ENCODE data around the gene CFAP298.
A peak's percentile ranks its signal among the peaks of the same experiment; 100 is the strongest.
"Not testable (repeated sequence)": the region's sequence is repeated elsewhere in the genome, so short reads cannot be mapped to it uniquely, and the experiment has no call there.

CFAP298 gene, protein sequence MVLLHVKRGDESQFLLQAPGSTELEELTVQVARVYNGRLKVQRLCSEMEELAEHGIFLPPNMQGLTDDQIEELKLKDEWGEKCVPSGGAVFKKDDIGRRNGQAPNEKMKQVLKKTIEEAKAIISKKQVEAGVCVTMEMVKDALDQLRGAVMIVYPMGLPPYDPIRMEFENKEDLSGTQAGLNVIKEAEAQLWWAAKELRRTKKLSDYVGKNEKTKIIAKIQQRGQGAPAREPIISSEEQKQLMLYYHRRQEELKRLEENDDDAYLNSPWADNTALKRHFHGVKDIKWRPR

GRCh38 chr21:32612075-32612998 is at the start of gene CFAP298:
TSS of gene CFAP298 (minus strand) at chr21:32612377. CDS start at chr21:32612243, 134 bp downstream.
- peak; percentile 94 for DNase-seq (ENCODE audit: low spot score)

DNA sequence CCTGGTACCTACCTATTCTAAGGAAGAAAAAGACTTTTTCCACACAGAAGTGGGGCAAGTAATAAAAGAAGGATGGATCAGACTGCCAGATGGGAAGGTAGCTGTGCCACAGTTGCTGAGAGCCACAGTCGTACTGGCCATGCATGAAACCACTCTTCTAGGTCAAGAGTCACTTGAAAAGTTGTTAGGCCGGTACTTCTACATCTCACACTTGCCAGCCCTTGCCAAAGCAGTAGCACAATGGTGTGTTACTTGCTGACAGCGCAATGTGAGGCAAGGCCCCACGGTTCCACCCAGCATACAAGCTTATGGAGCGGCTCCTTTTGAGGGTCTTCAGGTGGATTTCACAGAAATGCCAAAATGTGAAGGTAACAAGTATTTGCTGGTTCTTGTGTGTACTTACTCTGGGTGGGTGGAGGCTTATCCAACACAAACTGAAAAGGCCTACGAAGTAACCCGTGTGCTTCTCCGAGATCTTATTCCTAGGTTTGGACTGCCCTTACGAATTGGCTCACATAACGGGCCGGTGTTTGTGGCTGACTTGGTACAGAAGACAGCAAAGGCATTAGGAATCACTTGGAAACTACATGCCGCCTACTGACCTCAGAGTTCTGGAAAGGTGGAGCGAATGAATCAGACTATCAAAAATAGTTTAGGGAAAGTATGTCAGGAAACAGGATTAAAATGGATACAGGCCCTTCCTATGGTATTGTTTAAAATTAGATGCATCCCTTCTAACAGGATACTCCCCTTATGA is 49.0 kb upstream of the CFAP298 start:
- not testable (repeated sequence) for DNase-seq (ENCODE audit: low spot score)

- DNase-seq (ENCODE audit: low spot score), result no peak
These were observed 46.3 kb upstream of the CFAP298 start for GRCh38 chr21:32658524-32658923.

- DNase-seq (ENCODE audit: low spot score), result peak; percentile 24
These were observed 41.2 kb upstream of the CFAP298 start for GRCh38 chr21:32653326-32653901.

- no peak for DNase-seq (ENCODE audit: low spot score)
These were observed 36.0 kb upstream of the CFAP298 start for GRCh38 chr21:32648165-32648564.

- DNase-seq (ENCODE audit: low spot score), result no peak
These were observed 33.3 kb upstream of the CFAP298 start for GRCh38 chr21:32645261-32646182.

DNA sequence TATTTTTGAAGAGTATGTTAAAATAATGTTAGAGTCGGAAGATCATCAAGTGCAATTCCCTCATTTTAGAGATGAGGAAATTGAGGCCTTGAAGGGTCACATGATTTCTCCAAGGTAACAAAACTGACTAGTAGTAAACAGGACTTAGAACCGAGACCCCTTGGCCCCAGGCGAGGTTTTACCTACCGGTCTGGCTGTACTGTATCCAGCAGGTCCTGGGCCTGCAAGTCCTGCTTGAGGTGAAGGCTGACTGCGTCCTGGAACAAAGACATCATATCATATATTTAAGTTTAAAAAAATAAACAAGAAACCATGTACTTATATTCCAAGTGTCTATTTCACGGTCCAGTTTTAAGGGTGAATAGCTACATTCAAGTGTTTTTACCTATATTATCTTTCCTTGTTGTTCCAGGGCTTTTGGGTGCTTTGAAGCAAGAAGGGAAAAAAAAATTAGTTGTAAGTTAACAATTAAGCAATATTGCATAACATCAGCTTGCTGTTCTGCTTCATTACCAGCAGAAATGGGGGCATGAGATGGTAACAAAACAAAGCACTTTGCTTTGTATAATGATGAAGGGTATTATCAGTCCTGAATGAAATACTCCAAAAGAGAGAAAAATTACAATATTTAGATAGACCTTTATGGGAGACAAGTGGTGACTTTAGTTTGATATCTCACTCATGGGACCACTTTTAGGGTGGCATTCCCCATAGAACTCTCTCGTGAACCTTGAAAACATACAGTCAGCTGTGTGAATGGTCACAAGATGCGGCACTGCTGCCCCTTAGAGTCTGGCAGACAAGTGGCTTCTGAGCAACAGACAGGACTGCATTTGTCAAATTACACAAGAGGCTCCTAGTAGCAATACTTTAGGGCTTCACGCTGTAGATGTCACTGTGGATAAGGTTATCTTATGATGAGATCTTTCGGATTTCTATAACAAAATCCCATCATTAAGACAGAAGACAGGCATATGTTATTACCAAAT is 29.8 kb upstream of the CFAP298 start:
- DNase-seq (ENCODE audit: low spot score), result no peak

- DNase-seq (ENCODE audit: low spot score), result peak; percentile 30
These were observed 14.5 kb upstream of the CFAP298 start for GRCh38 chr21:32626621-32627196.

DNA sequence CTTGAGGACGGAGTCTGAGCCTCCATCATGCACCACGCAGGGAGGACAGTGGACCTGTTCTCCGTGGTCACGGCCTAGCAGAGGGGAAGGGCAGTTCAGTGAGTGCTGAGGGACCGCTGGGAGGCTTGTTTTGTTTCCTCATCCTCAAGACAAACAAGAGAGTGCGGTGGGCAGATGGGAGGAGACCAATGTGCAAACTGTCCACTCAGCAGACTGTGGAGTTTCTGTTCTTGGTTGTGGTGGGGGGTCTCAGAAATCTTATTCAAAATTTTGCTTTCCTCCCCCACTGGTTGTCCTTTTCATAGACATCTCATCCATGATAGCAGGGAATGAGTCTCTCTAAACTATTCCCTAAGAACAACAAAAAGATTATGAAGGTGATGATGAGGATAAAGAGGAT is 6.0 kb upstream of the CFAP298 start:
- DNase-seq (ENCODE audit: low spot score), result not testable (repeated sequence)

DNA sequence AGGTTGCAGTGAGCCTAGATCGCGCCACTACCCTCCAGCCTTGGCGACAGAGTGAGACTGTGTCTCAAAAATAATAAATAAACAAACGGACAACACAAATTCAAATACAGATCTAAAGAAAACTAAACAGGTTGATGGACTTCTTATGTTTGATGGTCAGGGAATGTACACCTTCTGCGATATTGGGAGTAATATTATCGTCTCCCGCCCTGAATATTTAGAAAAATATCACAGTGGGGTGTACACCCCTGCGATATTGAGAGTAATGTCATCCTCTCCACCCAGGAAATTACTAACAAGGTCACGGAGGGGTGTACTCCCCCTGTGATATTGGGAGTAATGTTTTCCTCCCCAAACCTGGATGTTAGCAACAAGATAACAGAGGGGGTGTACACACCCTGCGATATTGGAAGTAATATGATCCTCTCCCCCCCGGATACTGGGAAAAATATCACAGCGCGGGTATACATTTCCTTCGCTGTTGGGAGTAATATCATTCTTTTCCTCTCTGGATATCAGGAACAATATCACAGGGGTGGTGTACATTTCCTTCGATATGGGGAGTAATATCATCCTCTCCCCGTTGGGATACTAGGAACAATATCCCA is 1.4 kb upstream of the CFAP298 start:
- DNase-seq (ENCODE audit: low spot score), result no peak

DNA sequence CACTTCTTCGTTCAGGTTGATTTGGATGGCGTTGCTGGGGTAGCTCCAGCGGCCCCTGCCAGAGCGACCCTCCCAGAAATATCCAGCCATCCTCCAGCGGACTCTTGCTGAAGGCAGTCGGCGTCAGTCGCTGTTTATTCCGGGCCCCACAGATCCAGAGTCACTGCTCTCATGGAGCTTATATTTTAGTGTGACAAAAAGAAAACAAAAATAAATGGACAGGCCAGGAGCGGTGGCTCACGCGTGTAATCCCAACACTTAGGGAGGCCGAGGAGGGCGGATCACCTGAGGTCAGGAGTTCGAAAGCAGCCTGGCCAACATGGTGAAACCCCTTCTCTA is 791 bp upstream of the CFAP298 start:
- DNase-seq (ENCODE audit: low spot score), result no peak

GRCh38 chr21:32611471-32611997 is 643 bp downstream of the CFAP298 start:
- peak; percentile 31 for DNase-seq (ENCODE audit: low spot score)

- DNase-seq (ENCODE audit: low spot score), result not testable (repeated sequence)
These were observed 1.2 kb downstream of the CFAP298 start for GRCh38 chr21:32610940-32611339.

DNA sequence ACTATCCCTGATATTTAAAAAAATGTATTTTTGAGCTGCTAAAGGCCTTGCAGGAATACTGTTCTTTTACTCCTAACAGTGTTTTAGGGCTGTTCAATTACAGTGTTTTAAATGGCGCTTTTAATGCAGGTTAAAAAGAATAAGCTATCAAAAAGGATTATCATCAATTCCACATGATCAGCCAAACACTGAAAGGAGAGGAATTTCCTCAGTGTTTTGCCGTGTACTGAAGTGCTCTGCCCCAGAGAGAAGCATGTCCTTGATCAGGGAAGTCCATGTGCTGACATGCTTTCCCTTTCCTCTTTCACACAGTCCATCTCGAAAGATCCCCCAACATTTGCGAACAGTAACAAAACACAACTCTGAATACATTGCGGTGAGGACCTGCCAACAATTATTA is 3.3 kb downstream of the CFAP298 start:
- no peak for DNase-seq (ENCODE audit: low spot score)

- DNase-seq (ENCODE audit: low spot score), result no peak
These were observed 6.7 kb downstream of the CFAP298 start for GRCh38 chr21:32605469-32605868.

GRCh38 chr21:32604464-32604863 is 7.7 kb downstream of the CFAP298 start:
- no peak for DNase-seq (ENCODE audit: low spot score)

GRCh38 chr21:32603131-32603530 is 9.0 kb downstream of the CFAP298 start:
- DNase-seq (ENCODE audit: low spot score), result no peak

DNA sequence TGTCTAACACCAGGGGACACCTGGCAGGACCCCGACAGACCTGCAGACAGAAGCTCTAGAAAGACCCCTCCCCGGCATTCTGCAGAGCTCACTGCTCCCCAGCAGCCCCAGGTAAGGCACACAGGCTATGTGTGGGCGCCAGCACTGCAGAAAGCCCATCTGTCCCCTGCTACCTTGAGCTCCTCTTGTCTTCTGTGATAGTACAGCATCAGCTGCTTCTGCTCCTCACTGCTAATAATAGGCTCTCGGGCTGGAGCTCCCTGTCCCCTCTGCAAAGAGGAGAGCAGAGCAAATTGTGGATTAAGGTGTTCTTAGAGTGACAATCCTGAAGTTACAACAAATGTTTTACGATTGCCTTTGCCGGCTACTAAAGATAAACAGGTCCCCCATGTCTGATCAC is 10.1 kb downstream of the CFAP298 start:
- DNase-seq (ENCODE audit: low spot score), result no peak

- no peak for DNase-seq (ENCODE audit: low spot score)
These were observed 12.7 kb downstream of the CFAP298 start for GRCh38 chr21:32599526-32599925.

Data from AG08395 (cell line).